SK-N-SH treated with all-trans-retinoic acid at 6 μM for 48 hours (cell line): Measurements from ENCODE around the gene LMF2.

Experiments used
- ATAC-seq: fragments of 200-7000 bp; cut with Tn5 transposase; 3 replicates; pipeline ENCODE4 v1.9.1; 2020; ENCODE audit warnings: mild to moderate bottlenecking, moderate library complexity
- ARNTL ChIP-seq: fragments of 450-650 bp; formaldehyde crosslinking; IDR thresholded peaks from 2 replicates; pipeline ENCODE4 v1.5.0; 2020; ENCODE audit warnings: low read depth, mild to moderate bottlenecking, moderate library complexity, borderline replicate concordance
- BACH2 ChIP-seq: fragments of 250-450 bp; sonication (Bioruptor Pico); IDR thresholded peaks from 2 replicates; pipeline ENCODE4 v1.9.0; 2021; ENCODE audit warnings: mild to moderate bottlenecking, borderline replicate concordance
- CSDC2 ChIP-seq: fragments of 250-450 bp; sonication (Bioruptor Pico); IDR thresholded peaks from 2 replicates; pipeline ENCODE4 v1.5.0; 2020; ENCODE audit warnings: mild to moderate bottlenecking, moderate library complexity
- CSRNP3 ChIP-seq: fragments of 250-450 bp; sonication (Bioruptor Pico); IDR thresholded peaks from 2 replicates; pipeline ENCODE4 v1.5.1; 2021; ENCODE audit warnings: mild to moderate bottlenecking, moderate library complexity
- GLIS3 ChIP-seq: fragments of 250-450 bp; sonication (Bioruptor Pico); IDR thresholded peaks from 2 replicates; pipeline ENCODE4 v1.5.0; 2020; ENCODE audit warnings: mild to moderate bottlenecking, moderate library complexity
- ISL1 ChIP-seq: fragments of 250-450 bp; sonication (Bioruptor Pico); IDR thresholded peaks from 2 replicates; pipeline ENCODE4 v2.1.2; 2022; ENCODE audit warnings: mild to moderate bottlenecking, moderate library complexity
- POU6F1 ChIP-seq: fragments of 250-450 bp; sonication (Bioruptor Pico); IDR thresholded peaks from 2 replicates; pipeline ENCODE4 v1.8.0; 2021; ENCODE audit warnings: low read depth, mild to moderate bottlenecking, moderate library complexity, borderline replicate concordance
- PPARA ChIP-seq: fragments of 250-450 bp; sonication (Bioruptor Pico); IDR thresholded peaks from 2 replicates; pipeline ENCODE4 v1.5.0; 2020; ENCODE audit warnings: mild to moderate bottlenecking, borderline replicate concordance
- RARB ChIP-seq: fragments of 250-450 bp; sonication (Bioruptor Pico); IDR thresholded peaks from 2 replicates; pipeline ENCODE4 v1.8.0; 2021; ENCODE audit warnings: mild to moderate bottlenecking, moderate library complexity
- SNAI2 ChIP-seq: fragments of 250-450 bp; sonication (Bioruptor Pico); IDR thresholded peaks from 2 replicates; pipeline ENCODE4 v1.5.0; 2020; ENCODE audit warnings: mild to moderate bottlenecking, moderate library complexity
- TCF4 ChIP-seq: fragments of 250-450 bp; sonication (Bioruptor Pico); IDR thresholded peaks from 2 replicates; pipeline ENCODE4 v1.8.0; 2021; ENCODE audit warnings: mild to moderate bottlenecking, moderate library complexity, borderline replicate concordance
- TOX ChIP-seq: fragments of 250-450 bp; sonication (Bioruptor Pico); IDR thresholded peaks from 2 replicates; pipeline ENCODE4 v1.8.0; 2021; ENCODE audit warnings: mild to moderate bottlenecking, moderate library complexity, borderline replicate concordance
- ZC3H10 ChIP-seq: fragments of 250-450 bp; sonication (Bioruptor Pico); IDR thresholded peaks from 2 replicates; pipeline ENCODE4 v1.5.1; 2021; ENCODE audit warnings: mild to moderate bottlenecking, moderate library complexity
- ZFP3 ChIP-seq: fragments of 250-450 bp; sonication (Bioruptor Pico); IDR thresholded peaks from 2 replicates; pipeline ENCODE4 v1.5.0; 2020; ENCODE audit warnings: mild to moderate bottlenecking, moderate library complexity
- ZFP30 ChIP-seq: fragments of 450-650 bp; formaldehyde crosslinking; IDR thresholded peaks from 2 replicates; pipeline ENCODE4 v1.5.0; 2022; ENCODE audit warnings: mild to moderate bottlenecking, moderate library complexity
- ZNF70 ChIP-seq: fragments of 450-650 bp; formaldehyde crosslinking; IDR thresholded peaks from 2 replicates; pipeline ENCODE4 v1.5.0; 2020; ENCODE audit warnings: mild to moderate bottlenecking, moderate library complexity
- ZNF8 ChIP-seq: fragments of 450-650 bp; formaldehyde crosslinking; IDR thresholded peaks from 2 replicates; pipeline ENCODE4 v1.5.0; 2020; ENCODE audit warnings: mild to moderate bottlenecking, moderate library complexity
- TF ChIP-seq, protein P1 (sequence below): fragments of 250-450 bp; sonication (Bioruptor Pico); IDR thresholded peaks from 2 replicates; pipeline ENCODE4 v1.5.0; 2020; ENCODE audit warnings: mild to moderate bottlenecking, moderate library complexity
- TF ChIP-seq, protein P2 (sequence below): fragments of 250-450 bp; sonication (Bioruptor Pico); IDR thresholded peaks from 2 replicates; pipeline ENCODE4 v1.5.1; 2020; ENCODE audit warnings: low read depth, mild to moderate bottlenecking, moderate library complexity
- TF ChIP-seq, protein P3 (sequence below): fragments of 250-450 bp; sonication (Bioruptor Pico); IDR thresholded peaks from 2 replicates; pipeline ENCODE4 v1.8.0; 2020; ENCODE audit warnings: mild to moderate bottlenecking, moderate library complexity, borderline replicate concordance

Gene LMF2

DNA sequence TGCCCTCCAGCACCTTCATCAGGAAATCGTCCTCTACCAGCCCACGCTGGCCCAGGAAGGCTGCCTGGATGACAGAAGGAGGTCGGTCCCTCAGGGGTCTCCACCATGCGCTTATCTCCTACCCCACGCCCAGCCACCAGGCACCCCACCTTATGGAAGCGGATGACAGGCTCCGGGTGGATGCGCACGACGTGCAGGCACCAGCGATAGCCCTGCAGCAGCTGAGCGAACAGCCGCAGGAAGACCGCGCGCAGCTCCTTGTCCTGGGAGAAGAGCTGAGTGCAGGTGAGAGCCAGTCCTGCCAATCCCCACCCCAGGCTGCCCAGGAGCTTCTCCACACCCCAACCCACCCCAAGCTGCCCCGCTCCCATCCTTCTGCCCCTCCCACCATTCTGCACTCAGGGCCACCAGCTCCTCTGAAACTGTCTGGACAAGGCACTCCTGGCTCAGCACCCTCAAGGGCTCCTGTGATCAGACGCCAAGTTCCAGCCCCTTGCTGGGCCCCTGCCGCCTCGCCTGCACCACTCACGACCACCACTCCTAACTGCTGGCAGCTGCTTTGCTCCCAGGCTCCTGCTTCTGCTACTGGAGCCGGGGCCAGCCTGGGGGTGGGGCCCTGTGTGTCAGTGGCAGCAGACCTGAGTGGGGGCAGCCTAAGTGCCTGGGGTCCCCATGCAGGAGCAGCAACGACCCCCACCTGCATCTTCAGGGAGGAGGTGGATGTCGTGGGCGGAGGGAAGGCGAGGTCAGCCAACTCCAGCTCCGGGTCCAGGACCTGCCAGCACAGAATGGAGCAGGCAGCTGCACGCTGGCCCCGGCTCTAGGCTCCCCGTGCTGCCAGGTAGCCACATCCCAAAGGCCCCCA, 42.2 kb downstream of the LMF2 start:
- TF ChIP-seq ZNF70 (CRISPR knock-in tag), result no peak
- TF ChIP-seq, protein P1, sequence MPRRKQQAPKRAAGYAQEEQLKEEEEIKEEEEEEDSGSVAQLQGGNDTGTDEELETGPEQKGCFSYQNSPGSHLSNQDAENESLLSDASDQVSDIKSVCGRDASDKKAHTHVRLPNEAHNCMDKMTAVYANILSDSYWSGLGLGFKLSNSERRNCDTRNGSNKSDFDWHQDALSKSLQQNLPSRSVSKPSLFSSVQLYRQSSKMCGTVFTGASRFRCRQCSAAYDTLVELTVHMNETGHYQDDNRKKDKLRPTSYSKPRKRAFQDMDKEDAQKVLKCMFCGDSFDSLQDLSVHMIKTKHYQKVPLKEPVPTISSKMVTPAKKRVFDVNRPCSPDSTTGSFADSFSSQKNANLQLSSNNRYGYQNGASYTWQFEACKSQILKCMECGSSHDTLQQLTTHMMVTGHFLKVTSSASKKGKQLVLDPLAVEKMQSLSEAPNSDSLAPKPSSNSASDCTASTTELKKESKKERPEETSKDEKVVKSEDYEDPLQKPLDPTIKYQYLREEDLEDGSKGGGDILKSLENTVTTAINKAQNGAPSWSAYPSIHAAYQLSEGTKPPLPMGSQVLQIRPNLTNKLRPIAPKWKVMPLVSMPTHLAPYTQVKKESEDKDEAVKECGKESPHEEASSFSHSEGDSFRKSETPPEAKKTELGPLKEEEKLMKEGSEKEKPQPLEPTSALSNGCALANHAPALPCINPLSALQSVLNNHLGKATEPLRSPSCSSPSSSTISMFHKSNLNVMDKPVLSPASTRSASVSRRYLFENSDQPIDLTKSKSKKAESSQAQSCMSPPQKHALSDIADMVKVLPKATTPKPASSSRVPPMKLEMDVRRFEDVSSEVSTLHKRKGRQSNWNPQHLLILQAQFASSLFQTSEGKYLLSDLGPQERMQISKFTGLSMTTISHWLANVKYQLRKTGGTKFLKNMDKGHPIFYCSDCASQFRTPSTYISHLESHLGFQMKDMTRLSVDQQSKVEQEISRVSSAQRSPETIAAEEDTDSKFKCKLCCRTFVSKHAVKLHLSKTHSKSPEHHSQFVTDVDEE (CRISPR knock-in tag), result no peak
- TF ChIP-seq ZFP3, result no peak
- TF ChIP-seq, protein P2, sequence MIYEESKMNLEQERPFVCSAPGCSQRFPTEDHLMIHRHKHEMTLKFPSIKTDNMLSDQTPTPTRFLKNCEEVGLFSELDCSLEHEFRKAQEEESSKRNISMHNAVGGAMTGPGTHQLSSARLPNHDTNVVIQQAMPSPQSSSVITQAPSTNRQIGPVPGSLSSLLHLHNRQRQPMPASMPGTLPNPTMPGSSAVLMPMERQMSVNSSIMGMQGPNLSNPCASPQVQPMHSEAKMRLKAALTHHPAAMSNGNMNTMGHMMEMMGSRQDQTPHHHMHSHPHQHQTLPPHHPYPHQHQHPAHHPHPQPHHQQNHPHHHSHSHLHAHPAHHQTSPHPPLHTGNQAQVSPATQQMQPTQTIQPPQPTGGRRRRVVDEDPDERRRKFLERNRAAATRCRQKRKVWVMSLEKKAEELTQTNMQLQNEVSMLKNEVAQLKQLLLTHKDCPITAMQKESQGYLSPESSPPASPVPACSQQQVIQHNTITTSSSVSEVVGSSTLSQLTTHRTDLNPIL, result no peak
- TF ChIP-seq TOX (CRISPR knock-in tag), result no peak
- TF ChIP-seq ZNF8 (CRISPR knock-in tag), result no peak
- no peak for TF ChIP-seq CSRNP3 (CRISPR knock-in tag)
- TF ChIP-seq POU6F1 (CRISPR knock-in tag), result no peak
- no peak for TF ChIP-seq ZC3H10 (CRISPR knock-in tag)
- TF ChIP-seq, all 23 proteins: peak for 0
- ATAC-seq, result no peak

DNA sequence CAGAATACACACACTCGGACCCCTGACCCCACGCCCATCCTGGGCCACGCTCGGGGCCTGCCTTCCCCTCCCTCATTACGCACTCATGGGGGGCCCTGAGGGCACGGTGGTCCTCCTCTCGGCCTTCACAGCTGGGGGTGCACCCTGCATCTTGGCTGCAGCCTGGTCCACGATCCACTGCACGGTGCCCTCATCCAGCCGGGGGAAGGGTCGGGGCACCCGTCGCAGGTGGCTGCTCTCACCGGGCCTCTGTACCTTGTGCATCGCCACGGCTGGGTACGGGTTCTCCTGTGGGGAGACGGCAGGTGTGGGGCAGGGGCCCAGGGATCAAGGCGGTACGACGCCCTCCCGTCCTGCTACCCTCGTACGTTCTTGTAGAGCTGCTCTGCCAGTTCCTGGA, 43.1 kb downstream of the LMF2 start:
- TF ChIP-seq PPARA (CRISPR knock-in tag), result no peak
- TF ChIP-seq, protein P3, sequence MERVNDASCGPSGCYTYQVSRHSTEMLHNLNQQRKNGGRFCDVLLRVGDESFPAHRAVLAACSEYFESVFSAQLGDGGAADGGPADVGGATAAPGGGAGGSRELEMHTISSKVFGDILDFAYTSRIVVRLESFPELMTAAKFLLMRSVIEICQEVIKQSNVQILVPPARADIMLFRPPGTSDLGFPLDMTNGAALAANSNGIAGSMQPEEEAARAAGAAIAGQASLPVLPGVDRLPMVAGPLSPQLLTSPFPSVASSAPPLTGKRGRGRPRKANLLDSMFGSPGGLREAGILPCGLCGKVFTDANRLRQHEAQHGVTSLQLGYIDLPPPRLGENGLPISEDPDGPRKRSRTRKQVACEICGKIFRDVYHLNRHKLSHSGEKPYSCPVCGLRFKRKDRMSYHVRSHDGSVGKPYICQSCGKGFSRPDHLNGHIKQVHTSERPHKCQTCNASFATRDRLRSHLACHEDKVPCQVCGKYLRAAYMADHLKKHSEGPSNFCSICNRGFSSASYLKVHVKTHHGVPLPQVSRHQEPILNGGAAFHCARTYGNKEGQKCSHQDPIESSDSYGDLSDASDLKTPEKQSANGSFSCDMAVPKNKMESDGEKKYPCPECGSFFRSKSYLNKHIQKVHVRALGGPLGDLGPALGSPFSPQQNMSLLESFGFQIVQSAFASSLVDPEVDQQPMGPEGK, result no peak
- no peak for ATAC-seq

GRCh38 chr22:50463188-50463900, 44.2 kb downstream of the LMF2 start:
- ATAC-seq, result no peak
- TF ChIP-seq GLIS3 (CRISPR knock-in tag) (no peak), PPARA (CRISPR knock-in tag) (no peak), ZFP3 (no peak), RARB (CRISPR knock-in tag) (no peak), ISL1 (no peak), ARNTL (CRISPR knock-in tag) (no peak), CSRNP3 (CRISPR knock-in tag) (no peak), ZNF70 (CRISPR knock-in tag) (no peak), ZC3H10 (CRISPR knock-in tag) (no peak), ZFP30 (CRISPR knock-in tag) (no peak), POU6F1 (CRISPR knock-in tag) (no peak), TCF4 (CRISPR knock-in tag) (no peak), SNAI2 (CRISPR knock-in tag) (no peak), CSDC2 (CRISPR knock-in tag) (no peak), BACH2 (CRISPR knock-in tag) (no peak)
- TF ChIP-seq, protein P1 (CRISPR knock-in tag), result no peak
